ENCODE data around the gene HCAR2. TPM values are rescaled to one million over a fixed set of nuclear protein-coding genes. Genes with fewer than 3 reads are reported as not detected.
A peak's percentile ranks its signal among the peaks of the same experiment; 100 is the strongest.

The HCAR2 gene
- total and polyA plus RNA-seq, 2 of the 13 experiments (the other 11 are each of a cell fraction or from before 2014, with no cell fraction given), result 0.09 to 5.6 TPM

DNA sequence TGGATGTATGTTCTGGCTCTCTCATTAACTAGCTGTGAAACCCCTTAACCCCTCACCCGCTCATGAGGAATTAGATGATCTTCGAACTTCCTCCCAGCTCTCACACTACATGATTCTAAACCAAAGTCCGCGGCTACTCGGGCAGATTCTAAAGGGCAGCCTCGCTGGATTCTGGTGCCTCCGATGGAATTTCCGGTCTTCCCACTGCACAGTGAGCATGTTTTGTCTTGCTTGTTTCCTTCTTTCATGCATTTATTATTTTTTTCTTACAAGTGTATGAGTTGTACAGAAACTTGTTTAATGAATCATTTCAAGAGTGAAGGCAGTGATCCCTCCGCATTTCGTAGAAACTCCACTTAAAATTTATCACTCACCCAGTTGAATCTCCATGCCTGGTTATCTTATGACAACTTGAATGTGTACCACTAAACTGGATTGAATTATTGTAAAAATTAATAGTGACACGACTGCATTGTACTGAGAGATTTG is 17.9 kb upstream of the HCAR2 start (continued):
- peak; percentile 81 for TF ChIP-seq SALL1 (CRISPR knock-in tag; IDR thresholded peaks at IDR 0.05)
- TF ChIP-seq HNF4G (IDR thresholded peaks at IDR 0.05; ENCODE audit: borderline replicate concordance, low read depth, low read length), result peak; percentile 95
- peak; percentile 88; the same call in 1 of the 2 replicates for TF ChIP-seq HNF4G (CRISPR knock-in tag; IDR thresholded peaks at IDR 0.05; ENCODE audit: borderline replicate concordance, low read depth)
- no peak for TF ChIP-seq SOX13 (IDR thresholded peaks at IDR 0.05)
- TF ChIP-seq SOX13 (CRISPR knock-in tag; conservative IDR thresholded peaks at IDR 0.05 in 1 of 2, IDR thresholded peaks at IDR 0.05 in 1 of 2), result peak in 1 of 2 experiments; percentile 53; a peak in 1 of 4 replicates
- TF ChIP-seq NCOA2 (CRISPR knock-in tag; IDR thresholded peaks at IDR 0.05), result peak; percentile 72
- TF ChIP-seq IRF2 (CRISPR knock-in tag; IDR thresholded peaks at IDR 0.05), result peak; percentile 55; the same call in 1 of the 2 replicates
- TF ChIP-seq KMT2A (CRISPR knock-in tag; IDR thresholded peaks at IDR 0.05), result 0 out of 2 replicates have a peak, but pooled peaks have one; percentile 40
- peak; percentile 36; the same call in 1 of the 2 replicates for TF ChIP-seq FOSL2 (CRISPR knock-in tag; IDR thresholded peaks at IDR 0.05)
- peak; percentile 55; the same call in 1 of the 2 replicates for TF ChIP-seq ZMYM2 (CRISPR knock-in tag; IDR thresholded peaks at IDR 0.05)
- TF ChIP-seq CHCHD3 (CRISPR knock-in tag; IDR thresholded peaks at IDR 0.05), result no peak
- TF ChIP-seq MEIS2 (CRISPR knock-in tag; IDR thresholded peaks at IDR 0.05), result peak; percentile 16; the same call in 1 of the 2 replicates
- peak; percentile 44; the same call in 1 of the 2 replicates for TF ChIP-seq ZNF670 (CRISPR knock-in tag; IDR thresholded peaks at IDR 0.05; ENCODE audit: borderline replicate concordance)
- TF ChIP-seq RXRB (CRISPR knock-in tag; IDR thresholded peaks at IDR 0.05; ENCODE audit: borderline replicate concordance), result peak; percentile 75; the same call in 1 of the 2 replicates
- TF ChIP-seq, protein P1, sequence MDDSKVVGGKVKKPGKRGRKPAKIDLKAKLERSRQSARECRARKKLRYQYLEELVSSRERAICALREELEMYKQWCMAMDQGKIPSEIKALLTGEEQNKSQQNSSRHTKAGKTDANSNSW (CRISPR knock-in tag; IDR thresholded peaks at IDR 0.05; ENCODE audit: borderline replicate concordance), result no peak
- peak; percentile 92 for TF ChIP-seq PPARG (CRISPR knock-in tag; conservative IDR thresholded peaks at IDR 0.05)
- TF ChIP-seq, protein P2, sequence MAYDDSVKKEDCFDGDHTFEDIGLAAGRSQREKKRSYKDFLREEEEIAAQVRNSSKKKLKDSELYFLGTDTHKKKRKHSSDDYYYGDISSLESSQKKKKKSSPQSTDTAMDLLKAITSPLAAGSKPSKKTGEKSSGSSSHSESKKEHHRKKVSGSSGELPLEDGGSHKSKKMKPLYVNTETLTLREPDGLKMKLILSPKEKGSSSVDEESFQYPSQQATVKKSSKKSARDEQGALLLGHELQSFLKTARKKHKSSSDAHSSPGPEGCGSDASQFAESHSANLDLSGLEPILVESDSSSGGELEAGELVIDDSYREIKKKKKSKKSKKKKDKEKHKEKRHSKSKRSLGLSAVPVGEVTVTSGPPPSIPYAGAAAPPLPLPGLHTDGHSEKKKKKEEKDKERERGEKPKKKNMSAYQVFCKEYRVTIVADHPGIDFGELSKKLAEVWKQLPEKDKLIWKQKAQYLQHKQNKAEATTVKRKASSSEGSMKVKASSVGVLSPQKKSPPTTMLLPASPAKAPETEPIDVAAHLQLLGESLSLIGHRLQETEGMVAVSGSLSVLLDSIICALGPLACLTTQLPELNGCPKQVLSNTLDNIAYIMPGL (CRISPR knock-in tag; IDR thresholded peaks at IDR 0.05; ENCODE audit: borderline replicate concordance in 1 of 2, low read depth in 1 of 2), result no peak
- 0 out of 2 replicates have a peak, but pooled peaks have one; percentile 33 for TF ChIP-seq ZBTB38 (CRISPR knock-in tag; IDR thresholded peaks at IDR 0.05)
- TF ChIP-seq NFRKB (IDR thresholded peaks at IDR 0.05), result no peak
- TF ChIP-seq, protein P3, sequence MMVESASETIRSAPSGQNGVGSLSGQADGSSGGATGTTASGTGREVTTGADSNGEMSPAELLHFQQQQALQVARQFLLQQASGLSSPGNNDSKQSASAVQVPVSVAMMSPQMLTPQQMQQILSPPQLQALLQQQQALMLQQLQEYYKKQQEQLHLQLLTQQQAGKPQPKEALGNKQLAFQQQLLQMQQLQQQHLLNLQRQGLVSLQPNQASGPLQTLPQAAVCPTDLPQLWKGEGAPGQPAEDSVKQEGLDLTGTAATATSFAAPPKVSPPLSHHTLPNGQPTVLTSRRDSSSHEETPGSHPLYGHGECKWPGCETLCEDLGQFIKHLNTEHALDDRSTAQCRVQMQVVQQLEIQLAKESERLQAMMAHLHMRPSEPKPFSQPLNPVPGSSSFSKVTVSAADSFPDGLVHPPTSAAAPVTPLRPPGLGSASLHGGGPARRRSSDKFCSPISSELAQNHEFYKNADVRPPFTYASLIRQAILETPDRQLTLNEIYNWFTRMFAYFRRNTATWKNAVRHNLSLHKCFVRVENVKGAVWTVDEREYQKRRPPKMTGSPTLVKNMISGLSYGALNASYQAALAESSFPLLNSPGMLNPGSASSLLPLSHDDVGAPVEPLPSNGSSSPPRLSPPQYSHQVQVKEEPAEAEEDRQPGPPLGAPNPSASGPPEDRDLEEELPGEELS (CRISPR knock-in tag; IDR thresholded peaks at IDR 0.05), result peak; percentile 73
- TF ChIP-seq HNF4A (CRISPR knock-in tag; IDR thresholded peaks at IDR 0.05), result peak; percentile 94
- TF ChIP-seq ZNF558 (CRISPR knock-in tag; IDR thresholded peaks at IDR 0.05; ENCODE audit: borderline replicate concordance), result no peak
- 0 out of 2 replicates have a peak, but pooled peaks have one; percentile 70 for TF ChIP-seq ZNF792 (CRISPR knock-in tag; IDR thresholded peaks at IDR 0.05)
- TF ChIP-seq SAP130 (CRISPR knock-in tag; IDR thresholded peaks at IDR 0.05; ENCODE audit: low read depth), result peak; percentile 71
- no peak for TF ChIP-seq SNRNP70 (IDR thresholded peaks at IDR 0.05; ENCODE audit: low read depth, low read length)
- 0 out of 2 replicates have a peak, but pooled peaks have one; percentile 24 for TF ChIP-seq ERF (CRISPR knock-in tag; IDR thresholded peaks at IDR 0.05)
- TF ChIP-seq POLR2G (IDR thresholded peaks at IDR 0.05; ENCODE audit: low read depth, low read length), result 0 out of 2 replicates have a peak, but pooled peaks have one; percentile 37
- no peak for TF ChIP-seq LCORL (IDR thresholded peaks at IDR 0.05)
- peak; percentile 54; the same call in 1 of the 2 replicates for TF ChIP-seq LCORL (CRISPR knock-in tag; IDR thresholded peaks at IDR 0.05)
